NCI-H187 treated with DMSO at 0.1 percent for 48 hours (cell line): ENCODE measurements around the gene LY6G6D.

Experiments
- DNase-seq: peaks from one replicate; lab custom pipeline; 2025; lab: John Stamatoyannopoulos, UW

Gene LY6G6D

DNA sequence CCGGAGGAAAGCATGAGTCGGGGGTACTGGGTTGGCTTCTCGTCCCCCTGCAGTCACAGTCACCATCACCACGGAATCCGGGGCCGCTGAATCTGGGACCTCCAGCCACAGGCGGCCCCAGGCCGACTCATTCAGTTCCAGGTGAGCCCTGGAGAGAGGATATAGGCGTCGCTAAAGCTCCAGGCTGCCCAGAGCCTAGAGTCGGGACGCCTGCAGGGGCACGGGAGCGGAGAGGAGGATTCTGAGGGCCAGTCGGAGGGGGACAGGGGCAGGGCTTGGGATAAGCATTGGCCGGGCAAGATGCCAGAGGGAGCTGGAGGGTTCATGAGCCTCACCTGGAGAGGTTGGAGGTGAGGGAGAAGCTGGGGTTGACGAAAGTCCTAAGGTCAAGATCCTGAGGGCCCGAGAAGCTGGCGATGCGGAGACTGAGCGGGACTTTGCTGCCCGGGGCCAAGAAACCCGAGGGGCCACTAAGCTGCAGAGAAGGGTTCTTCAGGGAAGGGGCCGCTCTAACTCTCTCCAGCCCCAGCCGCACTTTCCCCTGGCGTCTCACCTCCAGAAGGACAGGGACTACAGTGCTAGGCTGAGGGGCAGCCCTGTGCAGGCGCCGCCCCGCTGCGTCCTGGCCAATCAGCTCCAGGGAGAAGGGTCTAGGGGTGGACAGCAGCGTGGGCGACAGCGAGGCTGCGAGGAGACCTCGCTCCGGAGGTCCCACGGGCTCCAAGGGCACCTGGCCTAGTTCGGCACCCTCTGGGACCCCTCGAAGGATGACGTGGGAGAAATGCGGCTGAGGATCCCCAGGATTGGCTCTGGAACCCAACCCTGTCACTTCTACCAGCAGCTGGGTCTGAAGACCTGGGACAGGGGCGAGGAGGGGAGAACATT is 51.0 kb downstream of the LY6G6D start:
- no peak for DNase-seq

DNA sequence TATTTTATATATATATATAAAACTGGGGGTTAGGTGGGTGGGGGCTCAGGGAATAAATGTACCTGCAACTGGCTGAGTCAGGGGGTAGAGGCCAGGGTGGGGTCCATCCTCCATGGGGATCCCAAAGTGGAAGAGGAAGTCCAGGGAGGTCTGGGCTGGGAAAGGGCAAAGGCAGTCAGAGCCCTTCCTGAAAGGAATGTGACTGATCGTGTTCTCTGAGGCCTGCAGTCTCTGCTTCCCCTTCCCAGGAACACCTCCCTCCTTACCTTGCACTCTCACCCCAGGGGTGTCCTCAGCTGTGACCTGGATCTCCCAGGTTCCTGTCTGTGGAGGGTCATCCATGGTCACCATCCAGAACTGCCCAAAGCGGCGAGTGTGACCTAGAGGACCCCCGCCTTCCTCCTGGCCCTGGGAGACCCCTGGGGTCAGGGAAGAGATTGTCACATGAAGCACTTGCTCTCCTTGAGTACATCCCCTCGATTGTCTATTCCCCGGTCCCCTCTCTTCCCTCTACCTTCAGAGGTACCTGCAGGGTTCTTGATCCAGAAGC is 52.0 kb downstream of the LY6G6D start:
- DNase-seq = no peak
